Prostate gland (tissue), 2 donors: ENCODE measurements around the gene PAK4. TPM values are rescaled to one million over a fixed set of nuclear protein-coding genes. Genes with fewer than 3 reads are reported as not detected.
"Not testable (repeated sequence)": the region's sequence is repeated elsewhere in the genome, so short reads cannot be mapped to it uniquely, and the experiment has no call there.

Source experiments
- DNase-seq: peaks from one replicate; pipeline ENCODE4 v3.0.0-alpha.2; 2019; ENCODE audit warnings: low spot score
- H3K27ac ChIP-seq, 2 donors: fragments of 200-600 bp; sonication (generic); 2 replicates each; pipeline ENCODE4 v1.5.1; 2017 to 2019
- H3K27me3 ChIP-seq: fragments of 200-600 bp; sonication (generic); replicated peaks from 2 replicates; pipeline ENCODE4 v1.5.1; 2019; ENCODE audit not compliant: insufficient read depth
- H3K36me3 ChIP-seq, 2 donors: fragments of 200-600 bp; sonication (generic); 1 replicate in 1 of 2; 2 replicates in 1 of 2; pipeline versions ENCODE4 v1.5.1 to v1.8.1; 2017 to 2019
- H3K4me1 ChIP-seq: fragments of 200-600 bp; sonication (generic); replicated peaks from 2 replicates; pipeline ENCODE4 v1.5.1; 2019
- H3K4me3 ChIP-seq, 2 donors: fragments of 200-600 bp; sonication (generic); 2 replicates each; pipeline ENCODE4 v1.5.1; 2017 to 2019
- H3K9me3 ChIP-seq: fragments of 200-600 bp; sonication (generic); 2 replicates; pipeline ENCODE4 v1.5.1; 2017
- POLR2A ChIP-seq: fragments of 450-650 bp; IDR thresholded peaks from one replicate; pipeline ENCODE4 v1.6.1; 2016; ENCODE audit warnings: antibody characterized with exemption, mild to moderate bottlenecking
- POLR2AphosphoS5 ChIP-seq: sonication (generic); formaldehyde crosslinking; IDR thresholded peaks from one replicate; pipeline ENCODE4 v1.6.1; 2017; ENCODE audit warnings: antibody characterized with exemption
- WGBS: methylation state at CpG from one replicate; pipeline ENCODE4 v1.1.5; 2018; 5-methylcytosine and 5-hydroxymethylcytosine counted together
- intact Hi-C: fragments of 100-400 bp; cut with DNase I; formaldehyde crosslinking; loops from one replicate; pipeline ENCODE4 v1.14.2; 2022
- total RNA-seq, 2 donors: library from RNA; depleted of rRNA; stranded (reverse); fragments of >200 nt; gene quantifications; one replicate each; pipeline ENCODE4 v1.1.0, GENCODE V29; 2016
- TF ChIP-seq, protein P1 (sequence below), 4 experiments: fragments of 200-600 bp in 2 of 4; fragments of 450-650 bp in 2 of 4; sonication (generic) in 2 of 4; IDR thresholded peaks; 1 replicate in 3 of 4; 2 replicates in 1 of 4; pipeline ENCODE4 v1.5.1; 2016 to 2019; ENCODE audit warnings: antibody characterized with exemption in 4 of 4, mild to moderate bottlenecking in 2 of 4, moderate library complexity in 2 of 4

Gene PAK4
- total RNA-seq, 2 donors from 2014 or later = 111 to 123 TPM

DNA sequence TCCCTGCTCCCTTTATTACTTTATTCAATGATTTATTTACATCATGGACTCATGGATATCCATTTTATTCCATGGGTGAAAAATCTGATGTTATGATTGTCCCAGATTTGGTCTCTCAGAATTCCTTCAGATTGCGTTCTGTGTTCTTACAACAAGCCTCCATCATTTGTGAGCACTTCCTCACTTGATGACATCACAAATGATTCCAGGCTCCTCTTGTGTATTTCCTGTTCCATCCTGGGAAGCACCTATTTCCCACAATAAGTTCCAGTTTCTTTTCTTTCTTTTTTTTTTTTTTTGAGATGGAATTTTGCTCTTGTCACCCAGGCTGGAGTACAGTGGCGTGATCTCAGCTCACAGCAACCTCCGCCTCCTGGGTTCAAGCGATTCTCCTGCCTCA is 34.7 kb upstream of the PAK4 start:
- Histone ChIP-seq H3K27me3 (no peaks in the 10 kb centered on the region), H3K36me3 (no peaks in the 10 kb centered on the region)

DNA sequence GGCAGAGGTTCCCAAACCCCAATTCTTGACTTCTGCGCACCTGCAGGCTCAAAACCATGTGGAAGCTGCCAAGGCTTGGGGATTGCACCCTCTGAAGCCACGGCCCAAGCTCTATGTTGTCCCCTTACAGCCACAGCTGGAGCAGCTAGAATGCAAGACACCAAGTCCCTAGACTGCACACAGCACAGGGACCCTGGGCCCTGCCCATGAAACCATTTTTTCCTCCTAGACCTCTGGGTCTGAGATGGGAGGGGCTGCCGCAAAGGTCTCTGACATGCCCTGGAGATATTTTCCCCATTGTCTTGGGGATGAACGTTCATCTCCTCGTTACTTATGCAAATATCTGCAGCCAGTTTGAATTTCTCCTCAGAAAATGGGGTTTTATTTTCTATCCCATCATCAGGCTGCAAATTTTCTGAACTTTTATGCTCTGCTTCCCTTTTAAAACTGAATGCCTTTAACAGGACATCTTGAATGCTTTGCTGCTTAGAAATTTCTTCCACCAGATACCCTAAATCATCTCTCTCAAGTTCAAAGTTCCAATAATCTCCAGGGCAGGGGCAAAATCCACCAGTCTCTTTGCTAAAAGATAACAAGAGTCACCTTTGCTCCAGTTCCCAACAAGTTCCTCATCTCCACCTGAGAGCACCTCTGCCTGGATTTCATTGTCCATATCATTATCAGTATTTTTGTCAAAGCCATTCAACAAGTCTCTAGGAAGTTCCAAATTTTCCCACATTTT is 29.6 kb upstream of the PAK4 start:
- H3K36me3 ChIP-seq, H3K4me1 ChIP-seq, intact Hi-C loops, DNase-seq, H3K27me3 ChIP-seq, H3K27ac ChIP-seq, H3K4me3 ChIP-seq, H3K9me3 ChIP-seq: not testable (repeated sequence)
- WGBS = 86% methylated on average over 5 of the region's 5 CpGs

More for the DNA sequence above, 34.7 kb upstream of the PAK4 start:
- no peak overlapping the region for H3K27ac ChIP-seq
- TF ChIP-seq POLR2A = no peak
- H3K4me1 ChIP-seq = no peaks in the 10 kb centered on the region
- H3K4me3 ChIP-seq = no peak overlapping the region
- WGBS = 96% methylated on average over 4 of the region's 4 CpGs
- DNase-seq = no peak
- intact Hi-C loops = no loop called here
- H3K9me3 ChIP-seq = no peaks in the 10 kb centered on the region

DNA sequence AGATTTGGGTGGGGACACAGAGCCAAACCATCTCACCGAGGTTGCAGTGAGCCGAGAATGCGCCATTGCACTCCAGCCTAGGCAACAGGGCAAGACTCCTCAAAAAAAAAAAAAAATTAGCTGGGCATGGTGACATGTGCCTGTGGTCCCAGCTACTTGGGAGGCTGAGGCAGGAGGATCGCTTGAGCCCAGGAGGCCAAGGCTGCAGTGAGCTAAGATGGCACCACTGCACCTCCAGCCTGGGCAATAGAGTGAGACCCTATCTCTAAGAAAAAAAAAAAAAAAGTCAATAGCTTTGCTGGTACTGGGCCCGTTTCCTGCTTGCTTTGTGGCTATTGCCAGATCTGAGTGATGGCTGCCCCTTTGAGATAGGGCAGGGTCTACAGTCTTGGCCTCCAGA is 28.3 kb upstream of the PAK4 start:
- H3K36me3 ChIP-seq = no peaks in the 10 kb centered on the region
- H3K4me3 ChIP-seq = no peak overlapping the region
- H3K27ac ChIP-seq = no peak overlapping the region
- H3K27me3 ChIP-seq = peaks cover 7% of the 10 kb centered on the region
- TF ChIP-seq POLR2AphosphoS5 = no peak
- TF ChIP-seq, protein P1, sequence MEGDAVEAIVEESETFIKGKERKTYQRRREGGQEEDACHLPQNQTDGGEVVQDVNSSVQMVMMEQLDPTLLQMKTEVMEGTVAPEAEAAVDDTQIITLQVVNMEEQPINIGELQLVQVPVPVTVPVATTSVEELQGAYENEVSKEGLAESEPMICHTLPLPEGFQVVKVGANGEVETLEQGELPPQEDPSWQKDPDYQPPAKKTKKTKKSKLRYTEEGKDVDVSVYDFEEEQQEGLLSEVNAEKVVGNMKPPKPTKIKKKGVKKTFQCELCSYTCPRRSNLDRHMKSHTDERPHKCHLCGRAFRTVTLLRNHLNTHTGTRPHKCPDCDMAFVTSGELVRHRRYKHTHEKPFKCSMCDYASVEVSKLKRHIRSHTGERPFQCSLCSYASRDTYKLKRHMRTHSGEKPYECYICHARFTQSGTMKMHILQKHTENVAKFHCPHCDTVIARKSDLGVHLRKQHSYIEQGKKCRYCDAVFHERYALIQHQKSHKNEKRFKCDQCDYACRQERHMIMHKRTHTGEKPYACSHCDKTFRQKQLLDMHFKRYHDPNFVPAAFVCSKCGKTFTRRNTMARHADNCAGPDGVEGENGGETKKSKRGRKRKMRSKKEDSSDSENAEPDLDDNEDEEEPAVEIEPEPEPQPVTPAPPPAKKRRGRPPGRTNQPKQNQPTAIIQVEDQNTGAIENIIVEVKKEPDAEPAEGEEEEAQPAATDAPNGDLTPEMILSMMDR (IDR thresholded peaks at IDR 0.05) = no peak
- no peak for TF ChIP-seq POLR2A
- WGBS = 94% methylated on average over 5 of the region's 5 CpGs
- no peak for DNase-seq
- no peaks in the 10 kb centered on the region for H3K4me1 ChIP-seq
- intact Hi-C loops = no loop called here
- no peaks in the 10 kb centered on the region for H3K9me3 ChIP-seq

DNA sequence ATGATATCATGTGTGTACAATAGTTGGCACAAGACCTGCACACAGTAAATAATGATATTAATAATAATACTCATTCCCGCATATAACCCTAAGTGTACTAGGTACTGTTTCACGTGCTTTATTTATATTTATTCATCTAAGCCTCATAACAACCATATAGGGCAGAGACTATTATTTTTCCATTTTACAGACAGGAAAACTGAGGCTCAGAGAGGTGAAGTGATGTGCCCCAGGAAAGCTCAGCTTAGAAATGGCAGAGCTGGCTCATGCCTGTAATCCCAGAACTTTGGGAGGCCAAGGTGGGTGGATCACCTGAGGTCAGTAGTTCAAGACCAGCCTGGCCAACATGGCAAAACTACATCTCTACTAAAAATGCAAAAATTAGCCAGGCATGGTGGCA is 27.9 kb upstream of the PAK4 start:
- no peaks in the 10 kb centered on the region for H3K36me3 ChIP-seq
- intact Hi-C loops = no loop called here
- peaks cover 7% of the 10 kb centered on the region for H3K27me3 ChIP-seq
- 79% methylated on average over 2 of the region's 2 CpGs for WGBS
- no peaks in the 10 kb centered on the region for H3K4me1 ChIP-seq
- TF ChIP-seq, protein P1 (IDR thresholded peaks at IDR 0.05) = no peak
- no peak for TF ChIP-seq POLR2AphosphoS5
- TF ChIP-seq POLR2A = no peak
- no peak overlapping the region for H3K4me3 ChIP-seq
- no peak for DNase-seq
- no peak overlapping the region for H3K27ac ChIP-seq
- no peaks in the 10 kb centered on the region for H3K9me3 ChIP-seq

DNA sequence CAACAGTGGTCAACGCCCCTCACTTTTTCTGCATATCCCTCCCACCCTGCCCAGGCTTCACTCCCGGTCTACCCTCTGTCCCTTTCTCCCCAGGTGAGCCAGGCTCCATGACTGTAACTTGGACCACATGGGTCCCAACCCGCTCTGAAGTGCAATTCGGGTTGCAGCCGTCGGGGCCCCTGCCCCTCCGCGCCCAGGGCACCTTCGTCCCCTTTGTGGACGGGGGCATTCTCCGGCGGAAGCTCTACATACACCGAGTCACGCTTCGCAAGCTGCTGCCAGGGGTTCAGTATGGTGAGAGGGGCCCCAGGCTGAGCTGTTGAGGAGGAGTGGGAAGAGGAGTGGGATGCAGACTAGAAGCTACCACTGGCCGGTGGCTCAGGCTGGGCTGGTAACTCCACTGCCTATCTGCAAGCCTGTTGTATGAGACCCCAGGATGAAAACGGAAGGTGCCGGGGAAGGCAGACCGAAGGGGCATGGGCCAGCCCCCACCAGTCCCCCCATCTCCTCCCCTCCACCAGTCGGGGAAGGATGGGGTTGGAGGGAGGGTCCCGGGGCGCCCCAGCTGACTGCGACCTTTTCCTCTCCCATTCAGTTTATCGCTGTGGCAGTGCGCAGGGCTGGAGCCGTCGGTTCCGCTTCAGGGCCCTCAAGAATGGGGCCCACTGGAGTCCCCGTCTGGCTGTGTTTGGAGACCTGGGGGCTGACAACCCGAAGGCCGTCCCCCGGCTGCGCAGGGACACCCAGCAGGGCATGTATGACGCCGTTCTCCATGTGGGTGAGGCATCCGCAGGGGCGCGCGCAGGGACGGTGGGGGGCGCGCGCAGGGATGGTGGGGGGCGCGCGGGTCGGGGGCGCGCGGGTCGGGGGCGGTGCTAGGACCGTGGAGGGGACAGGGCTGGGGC is 27.0 kb upstream of the PAK4 start:
- Histone ChIP-seq H3K27me3 (peaks cover 7% of the 10 kb centered on the region), H3K4me1 (no peaks in the 10 kb centered on the region), H3K9me3 (no peaks in the 10 kb centered on the region), H3K4me3 (no peak overlapping the region), H3K27ac (no peak overlapping the region), H3K36me3 (no peaks in the 10 kb centered on the region)
- DNase-seq = no peak
- WGBS = 29% methylated on average over 47 of the region's 53 CpGs
- TF ChIP-seq POLR2A = no peak
- TF ChIP-seq, protein P1 (IDR thresholded peaks at IDR 0.05) = no peak
- TF ChIP-seq POLR2AphosphoS5 = no peak
- intact Hi-C loops = no loop called here
